GM19025 (cell line): Measurements from ENCODE around the gene ARAP2.

Experiments
- ATAC-seq: cut with Tn5 transposase; IDR thresholded peaks from one replicate; pipeline ENCODE4 v1.9.1; 2021; ENCODE audit warnings: mild to moderate bottlenecking, low read depth, moderate library complexity; ENCODE audit not compliant: unreplicated experiment

ARAP2 gene

DNA sequence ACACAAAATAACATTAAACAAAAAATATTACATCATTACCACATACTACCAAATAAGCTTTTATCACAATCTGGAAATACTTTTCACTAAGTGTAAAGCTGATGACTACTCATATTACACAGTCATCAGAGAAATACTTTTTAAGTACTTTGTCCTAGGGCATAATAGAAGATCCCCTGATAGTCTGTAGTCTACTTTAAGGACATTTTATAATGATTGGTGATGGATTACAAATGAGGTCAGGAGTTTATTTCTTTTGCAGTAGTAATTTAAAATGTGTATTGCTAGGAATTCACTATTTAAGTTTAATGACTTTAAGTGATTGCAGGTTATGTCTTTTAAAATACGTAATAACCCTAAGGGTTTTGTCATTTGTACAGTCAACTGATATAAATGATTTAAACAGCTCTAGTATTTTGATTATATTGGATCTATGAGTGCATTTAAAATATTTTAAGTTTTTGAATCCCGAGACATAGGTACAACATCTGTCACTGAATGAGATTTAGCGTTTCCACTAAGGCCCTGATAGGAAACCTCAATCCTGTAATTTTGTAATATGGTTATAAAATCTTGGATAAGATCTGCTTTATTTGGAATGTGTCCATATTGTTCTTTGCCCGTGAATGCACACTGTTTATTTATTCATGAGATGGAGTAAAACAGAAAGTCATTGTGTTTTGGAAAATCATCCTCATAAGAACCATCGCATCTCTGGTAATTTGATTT is 189.5 kb downstream of the ARAP2 start:
- ATAC-seq = no peak

DNA sequence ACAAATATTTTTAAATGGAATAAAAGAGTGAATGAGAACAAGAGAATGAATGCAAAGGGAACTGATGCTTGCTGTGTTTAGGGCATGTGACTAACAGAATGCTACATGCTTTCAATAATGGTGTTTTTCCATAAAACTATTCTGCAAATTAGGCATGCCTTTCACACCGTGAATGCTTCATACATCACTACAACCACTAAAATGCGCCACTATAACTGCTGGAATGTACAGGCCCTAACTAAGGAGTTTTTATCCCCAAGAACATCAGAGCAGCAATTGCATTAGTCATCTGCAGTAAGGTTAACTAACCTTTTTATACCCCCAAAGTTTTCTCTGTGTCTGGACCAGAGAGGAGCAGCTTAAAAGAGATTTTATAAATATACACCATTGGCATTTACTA is 190.4 kb downstream of the ARAP2 start:
- no peak for ATAC-seq

- no peak for ATAC-seq
Observed at GRCh38 chr4:36051634-36052033, 192.7 kb downstream of the ARAP2 start.

- ATAC-seq = no peak
Observed at GRCh38 chr4:36046026-36046425, 198.3 kb downstream of the ARAP2 start.

- ATAC-seq = no peak
Observed at GRCh38 chr4:36043901-36044300, 200.4 kb downstream of the ARAP2 start.

- no peak for ATAC-seq
Observed at GRCh38 chr4:36043241-36043640, 201.1 kb downstream of the ARAP2 start.

DNA sequence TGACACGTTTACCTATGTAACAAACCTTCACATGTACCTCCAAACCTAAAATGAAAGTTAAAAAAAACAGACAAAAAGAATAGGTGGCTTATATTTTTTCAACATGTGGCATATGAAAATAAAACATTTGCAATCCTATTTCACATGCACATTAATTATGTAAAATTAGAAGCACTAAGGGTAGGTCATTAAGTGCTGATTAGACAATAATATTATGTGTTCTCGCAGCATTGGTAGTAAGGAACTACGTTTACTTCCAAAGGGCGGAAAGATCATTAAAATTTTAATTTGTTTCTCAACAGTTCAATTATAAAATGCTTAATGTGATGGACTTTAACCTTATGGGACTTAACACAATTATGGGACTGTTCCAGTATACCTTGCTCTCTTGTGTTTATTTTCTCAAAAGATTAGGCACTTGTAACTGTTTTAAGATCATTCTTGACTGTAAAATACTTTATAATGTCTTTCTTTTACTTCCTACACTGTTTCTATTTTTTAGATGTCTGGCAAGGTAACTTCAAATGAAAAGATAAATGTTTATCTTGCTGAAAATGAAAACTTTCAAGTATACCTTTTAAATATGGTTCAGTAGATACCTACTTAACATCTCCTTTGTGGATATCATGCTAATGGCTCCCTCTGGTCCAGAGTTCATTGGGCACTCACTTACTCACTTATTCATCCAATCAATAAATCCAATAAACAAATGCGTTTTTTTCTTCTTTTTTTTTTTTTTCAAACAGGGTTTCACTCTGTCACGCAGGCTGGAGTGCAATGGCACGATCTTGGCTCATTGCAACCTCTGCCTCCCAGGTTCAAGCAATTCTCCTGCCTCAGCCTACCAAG is 202.0 kb downstream of the ARAP2 start:
- ATAC-seq = no peak

- no peak for ATAC-seq
Observed at GRCh38 chr4:36041340-36041739, 203.0 kb downstream of the ARAP2 start.

- ATAC-seq = no peak
Observed at GRCh38 chr4:36039026-36039425, 205.3 kb downstream of the ARAP2 start.

DNA sequence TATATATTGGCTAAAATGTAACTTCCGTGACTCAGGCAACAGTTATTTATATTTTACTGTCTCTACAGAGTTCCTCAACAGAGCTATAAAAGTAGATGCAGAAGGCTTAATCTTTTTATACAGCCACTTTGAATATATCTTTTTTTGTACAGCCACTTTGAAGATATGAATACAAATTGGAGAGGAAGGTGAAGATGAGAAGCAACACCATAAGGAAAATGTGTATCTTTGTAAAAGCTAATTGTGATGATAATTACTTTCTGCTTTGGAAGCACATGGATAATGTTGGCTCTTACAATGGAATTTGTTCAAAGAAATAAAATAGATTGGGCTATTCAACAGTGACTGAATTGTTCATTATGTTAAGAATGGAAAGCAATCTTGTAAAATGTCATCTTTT is 205.8 kb downstream of the ARAP2 start:
- no peak for ATAC-seq

DNA sequence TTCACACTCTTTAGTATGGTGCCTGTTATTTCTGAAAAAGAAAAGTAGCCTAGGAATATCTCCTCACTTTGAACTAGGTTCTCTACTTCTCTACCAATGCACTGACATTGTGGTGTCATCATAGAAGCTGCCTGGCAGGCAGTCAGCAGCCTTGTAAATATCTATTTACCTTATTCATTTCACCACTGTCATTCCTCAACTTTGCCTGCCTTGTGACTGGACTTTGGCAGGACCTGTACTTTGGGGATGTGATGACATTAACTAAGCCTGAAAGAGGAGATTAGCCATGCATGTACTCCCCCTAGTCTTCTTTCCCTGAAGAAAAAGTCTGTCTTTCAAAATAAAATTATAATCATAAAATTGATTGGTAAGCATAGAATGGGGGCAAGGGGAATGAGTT is 207.2 kb downstream of the ARAP2 start:
- ATAC-seq = no peak

GRCh38 chr4:36029951-36030350 is 214.4 kb downstream of the ARAP2 start:
- ATAC-seq = no peak

- ATAC-seq = no peak
Observed at GRCh38 chr4:36027203-36027602, 217.1 kb downstream of the ARAP2 start.

GRCh38 chr4:36026348-36026880 is 217.9 kb downstream of the ARAP2 start:
- ATAC-seq = no peak

DNA sequence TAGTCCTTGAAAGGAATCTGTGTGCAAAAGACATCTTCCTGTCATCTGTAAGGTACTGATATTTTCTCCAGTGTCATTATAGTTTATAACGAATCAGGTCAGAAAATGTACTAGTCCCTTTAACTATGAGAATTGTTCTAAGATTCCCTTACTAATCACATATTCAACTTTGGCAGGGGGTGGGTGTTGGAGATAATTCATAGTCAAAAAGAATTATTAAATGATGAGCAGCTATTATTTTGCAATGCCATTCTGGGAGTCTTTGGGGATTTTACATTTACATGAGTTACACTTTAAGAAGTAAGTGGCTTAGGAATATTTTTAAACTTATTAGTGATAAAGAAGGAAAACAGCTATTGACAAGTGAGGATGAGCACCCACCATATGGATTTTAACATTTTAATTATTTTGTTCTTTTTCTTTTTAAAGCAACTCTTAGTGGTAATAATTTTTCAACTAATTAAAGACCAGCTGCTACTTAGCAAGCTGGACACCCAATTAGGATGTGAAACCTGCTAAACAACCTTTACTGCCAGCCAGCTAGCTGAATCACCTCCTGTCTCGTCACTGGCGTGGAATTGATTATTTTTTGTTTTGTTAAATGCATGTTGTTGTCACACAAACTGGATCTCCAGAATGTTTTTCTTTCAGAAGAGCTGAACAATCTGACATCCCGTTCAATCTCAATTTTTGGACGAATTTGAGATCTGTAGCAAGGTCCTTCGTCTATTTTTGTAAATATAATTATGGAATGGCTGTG is 219.2 kb downstream of the ARAP2 start:
- ATAC-seq = no peak

DNA sequence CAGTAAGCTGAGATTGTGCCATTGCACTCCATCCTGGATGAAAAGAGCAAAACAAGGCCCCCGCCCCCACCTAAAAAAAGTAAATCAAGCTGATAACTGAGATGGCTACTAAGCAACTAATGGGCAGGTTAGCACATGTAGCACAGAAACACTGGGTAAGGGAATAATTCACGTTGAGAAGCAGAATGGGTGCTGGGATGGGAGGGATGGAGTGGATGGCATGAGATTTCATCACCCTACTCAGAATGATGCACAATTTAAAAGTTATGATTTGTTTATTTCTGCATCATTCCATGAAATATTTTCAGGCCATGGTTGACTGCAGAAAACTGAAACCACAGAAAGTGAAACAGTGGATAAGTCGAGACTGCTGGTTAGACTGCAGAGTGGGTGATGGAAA is 224.0 kb downstream of the ARAP2 start:
- ATAC-seq = no peak
